HEK293T (cell line): ENCODE data around the gene PAM.

ENCODE experiments used
- ARNT ChIP-seq: fragments of 450-650 bp; IDR thresholded peaks from 2 replicates; pipeline ENCODE4 v1.6.1; 2017; ENCODE audit warnings: mild to moderate bottlenecking
- CTBP1 ChIP-seq: fragments of 450-650 bp; IDR thresholded peaks from 2 replicates; pipeline ENCODE4 v1.6.1; 2016; ENCODE audit warnings: borderline replicate concordance
- ELF4 ChIP-seq: fragments of 450-650 bp; IDR thresholded peaks from 2 replicates; pipeline ENCODE4 v1.6.1; 2017; ENCODE audit warnings: antibody characterized with exemption
- FOXA1 ChIP-seq: fragments of 450-650 bp; IDR thresholded peaks from 2 replicates; pipeline ENCODE4 v1.6.1; 2016; ENCODE audit warnings: mild to moderate bottlenecking
- FOXK2 ChIP-seq: fragments of 450-650 bp; IDR thresholded peaks from 2 replicates; pipeline ENCODE4 v1.6.1; 2016; ENCODE audit warnings: mild to moderate bottlenecking
- FOXM1 ChIP-seq: fragments of 450-650 bp; IDR thresholded peaks from 2 replicates; pipeline ENCODE4 v1.6.1; 2017; ENCODE audit warnings: mild to moderate bottlenecking, borderline replicate concordance
- HDGF ChIP-seq: fragments of 450-650 bp; IDR thresholded peaks from 2 replicates; pipeline ENCODE4 v1.6.1; 2017; ENCODE audit warnings: antibody characterized with exemption, borderline replicate concordance
- NFRKB ChIP-seq: fragments of 450-650 bp; IDR thresholded peaks from 2 replicates; pipeline ENCODE4 v1.6.1; 2016; ENCODE audit warnings: mild to moderate bottlenecking, moderate library complexity
- SP1 ChIP-seq: fragments of 450-650 bp; IDR thresholded peaks from 2 replicates; pipeline ENCODE4 v1.6.1; 2017
- SUZ12 ChIP-seq: fragments of 450-650 bp; IDR thresholded peaks from 2 replicates; pipeline ENCODE4 v1.6.1; 2016; ENCODE audit warnings: mild to moderate bottlenecking
- TARDBP ChIP-seq: fragments of 450-650 bp; IDR thresholded peaks from 2 replicates; pipeline ENCODE4 v1.6.1; 2016
- ZNF384 ChIP-seq: fragments of 450-650 bp; IDR thresholded peaks from 2 replicates; pipeline ENCODE4 v1.6.1; 2016
- TF ChIP-seq, protein P1 (sequence below): fragments of 450-650 bp; IDR thresholded peaks from 2 replicates; pipeline ENCODE4 v1.6.1; 2016

DNA sequence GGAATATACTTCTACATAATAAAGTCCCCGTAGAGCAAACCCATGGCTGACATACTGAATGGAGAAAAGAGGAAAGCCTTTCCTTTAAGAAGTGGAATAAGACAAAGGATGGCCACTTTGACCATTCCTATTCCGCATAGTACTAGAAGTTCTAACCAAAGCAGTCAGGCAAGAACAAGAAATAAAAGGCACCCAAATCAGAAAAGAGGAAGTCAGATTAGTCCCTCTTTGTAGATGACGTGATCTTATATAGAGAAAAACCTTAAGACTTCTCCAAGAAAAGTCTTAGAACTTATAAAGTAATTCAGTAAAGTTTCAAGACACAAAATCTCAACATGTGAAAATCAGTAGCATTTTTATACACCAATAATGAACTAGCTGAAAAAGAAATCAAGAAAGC lies 231.0 kb downstream of the PAM start:
- TF ChIP-seq ELF4 = no peak
- no peak for TF ChIP-seq FOXK2
- TF ChIP-seq NFRKB = no peak
- no peak for TF ChIP-seq SP1
- no peak for TF ChIP-seq ARNT
- TF ChIP-seq HDGF = no peak
- no peak for TF ChIP-seq FOXA1
- TF ChIP-seq SUZ12 = no peak
- TF ChIP-seq FOXM1 = no peak
- no peak for TF ChIP-seq ZNF384
- TF ChIP-seq CTBP1 = no peak
- TF ChIP-seq, protein P1, sequence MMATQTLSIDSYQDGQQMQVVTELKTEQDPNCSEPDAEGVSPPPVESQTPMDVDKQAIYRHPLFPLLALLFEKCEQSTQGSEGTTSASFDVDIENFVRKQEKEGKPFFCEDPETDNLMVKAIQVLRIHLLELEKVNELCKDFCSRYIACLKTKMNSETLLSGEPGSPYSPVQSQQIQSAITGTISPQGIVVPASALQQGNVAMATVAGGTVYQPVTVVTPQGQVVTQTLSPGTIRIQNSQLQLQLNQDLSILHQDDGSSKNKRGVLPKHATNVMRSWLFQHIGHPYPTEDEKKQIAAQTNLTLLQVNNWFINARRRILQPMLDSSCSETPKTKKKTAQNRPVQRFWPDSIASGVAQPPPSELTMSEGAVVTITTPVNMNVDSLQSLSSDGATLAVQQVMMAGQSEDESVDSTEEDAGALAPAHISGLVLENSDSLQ = no peak
- no peak for TF ChIP-seq TARDBP
